GM12873 (cell line): ENCODE measurements around the gene DNAH10.

ENCODE experiments used
- CTCF ChIP-seq: IDR thresholded peaks from 2 replicates; pipeline ENCODE4 v1.5.1; 2012; ENCODE audit warnings: low read depth, mild to moderate bottlenecking, moderate library complexity, low read length, control low read depth; ENCODE audit not compliant: insufficient read depth; ENCODE audit errors: missing control alignments

DNAH10 gene

GRCh38 chr12:123936956-123937706 lies 175.0 kb downstream of the DNAH10 start:
- no peak for TF ChIP-seq CTCF

- no peak for TF ChIP-seq CTCF
These were observed 175.8 kb downstream of the DNAH10 start for GRCh38 chr12:123937707-123938591.

- peak; percentile 40 for TF ChIP-seq CTCF
These were observed 176.8 kb downstream of the DNAH10 start for GRCh38 chr12:123938679-123939480.

- no peak for TF ChIP-seq CTCF
These were observed 177.9 kb downstream of the DNAH10 start for GRCh38 chr12:123939716-123940626.

GRCh38 chr12:123940627-123940966 lies 178.5 kb downstream of the DNAH10 start:
- TF ChIP-seq CTCF: no peak

DNA sequence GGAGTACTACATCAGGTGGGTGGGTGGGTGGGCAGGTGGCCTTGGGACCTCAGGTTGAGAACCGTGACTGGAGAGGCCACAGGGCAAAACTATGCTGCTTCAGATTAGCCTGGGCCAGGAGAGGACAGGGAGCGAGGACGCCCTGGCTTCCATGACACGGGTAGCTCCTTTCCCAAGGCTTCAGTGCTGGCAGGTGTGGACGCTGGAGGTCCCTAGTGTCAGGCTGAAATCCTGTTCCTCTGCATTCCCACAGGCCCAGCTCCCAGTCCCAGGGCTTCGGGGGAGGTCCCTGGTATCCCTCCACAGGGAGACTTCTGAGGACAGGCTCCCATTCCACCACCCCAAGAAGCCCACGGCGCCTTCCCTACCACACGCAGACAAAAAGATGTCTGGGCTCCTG lies 178.9 kb downstream of the DNAH10 start:
- no peak for TF ChIP-seq CTCF
